Transverse colon (tissue), 4 donors: ENCODE results near the gene AOPEP.

Experiments used
- CTCF ChIP-seq, 5 experiments: fragments of 200-600 bp in 3 of 5; fragments of 450-650 bp in 2 of 5; sonication (generic) in 3 of 5; IDR thresholded peaks; 1 replicate in 2 of 5; 2 replicates in 3 of 5; pipeline ENCODE4 v1.5.1; 2016 to 2017; ENCODE audit warnings: antibody characterized with exemption in 5 of 5, inconsistent platforms in 3 of 5, mild to moderate bottlenecking in 2 of 5, moderate library complexity in 1 of 5
- POLR2AphosphoS5 ChIP-seq, 3 donors: sonication (generic); formaldehyde crosslinking; IDR thresholded peaks; one replicate each; pipeline ENCODE4 v1.6.1; 2016; ENCODE audit warnings: antibody characterized with exemption in 3 of 3

- TF ChIP-seq CTCF (IDR thresholded peaks at IDR 0.05) = no peak
- TF ChIP-seq POLR2AphosphoS5 (IDR thresholded peaks at IDR 0.05) = no peak
Observed at GRCh38 chr9:94806307-94806893, 79.9 kb downstream of the AOPEP start.
